ENCODE results near the gene PMPCB. TPM values are rescaled to one million over a fixed set of nuclear protein-coding genes. Genes with fewer than 3 reads are reported as not detected.

Gene PMPCB
- total and polyA plus RNA-seq, 10 of the 15 experiments (the other 5 are each of a cell fraction or from before 2014, with no cell fraction given): 70.3 to 163 (median 102) TPM

DNA sequence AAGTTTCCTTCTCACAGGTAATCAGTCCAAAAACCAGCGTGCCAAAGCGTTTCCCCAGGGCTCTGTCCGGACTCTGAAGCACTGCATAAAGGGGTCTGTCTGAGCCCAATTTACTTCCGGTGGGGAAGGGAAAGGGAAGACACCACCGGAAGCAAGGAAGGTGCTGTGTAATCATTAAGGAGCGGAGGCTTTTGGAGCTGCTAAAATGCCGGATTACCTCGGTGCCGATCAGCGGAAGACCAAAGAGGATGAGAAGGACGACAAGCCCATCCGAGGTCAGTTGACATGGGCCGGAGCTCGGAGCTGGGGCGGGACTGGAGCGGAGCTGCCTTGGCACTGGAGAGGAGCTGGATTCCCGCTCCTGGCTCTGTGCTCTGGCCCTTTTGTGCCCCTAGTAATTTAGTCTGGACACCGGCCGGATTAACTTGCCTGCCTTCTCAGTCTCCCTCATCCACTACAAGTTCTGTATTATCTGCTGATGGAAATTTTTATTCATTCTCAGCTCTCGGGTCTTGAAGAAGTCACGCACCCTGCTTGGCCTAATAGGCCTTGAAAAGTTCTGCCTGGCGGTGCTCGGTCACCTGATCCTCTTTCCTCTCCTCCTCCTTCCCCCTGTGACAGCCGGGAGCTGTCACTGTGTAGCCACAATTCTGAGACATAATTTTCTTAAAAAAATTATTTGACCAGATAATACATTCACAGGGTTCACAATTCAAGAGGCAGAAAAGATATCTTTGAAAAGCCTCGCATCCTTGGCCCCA is 50.5 kb downstream of the PMPCB start, which contains the start of gene PSMC2 (continued):
- no peak for TF ChIP-seq EP300 (IDR thresholded peaks at IDR 0.05; ENCODE audit: borderline replicate concordance in 1 of 2, control insufficient read depth in 1 of 2, low read depth in 2 of 2, low read length in 2 of 2)
- peak; percentile 66 for TF ChIP-seq IKZF1 (conservative IDR thresholded peaks at IDR 0.05)
- TF ChIP-seq SRF (IDR thresholded peaks at IDR 0.05; ENCODE audit: low read depth in 2 of 2, low read length in 2 of 2): peak in 1 of 2 experiments; percentile 67; a peak in 1 of 4 replicates
- TF ChIP-seq, protein P1, sequence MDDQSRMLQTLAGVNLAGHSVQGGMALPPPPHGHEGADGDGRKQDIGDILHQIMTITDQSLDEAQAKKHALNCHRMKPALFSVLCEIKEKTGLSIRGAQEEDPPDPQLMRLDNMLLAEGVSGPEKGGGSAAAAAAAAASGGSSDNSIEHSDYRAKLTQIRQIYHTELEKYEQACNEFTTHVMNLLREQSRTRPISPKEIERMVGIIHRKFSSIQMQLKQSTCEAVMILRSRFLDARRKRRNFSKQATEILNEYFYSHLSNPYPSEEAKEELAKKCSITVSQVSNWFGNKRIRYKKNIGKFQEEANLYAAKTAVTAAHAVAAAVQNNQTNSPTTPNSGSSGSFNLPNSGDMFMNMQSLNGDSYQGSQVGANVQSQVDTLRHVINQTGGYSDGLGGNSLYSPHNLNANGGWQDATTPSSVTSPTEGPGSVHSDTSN (IDR thresholded peaks at IDR 0.05; ENCODE audit: insufficient replicate concordance, low read depth, low read length): no peak
- TF ChIP-seq SREBF1 (IDR thresholded peaks at IDR 0.05; ENCODE audit: low read length): no peak
- TF ChIP-seq ESRRA (IDR thresholded peaks at IDR 0.05; ENCODE audit: low read length): no peak
- peak; percentile 19; the same call in 1 of the 2 replicates for TF ChIP-seq REST (IDR thresholded peaks at IDR 0.05; ENCODE audit: low read depth, low read length)
- no peak for TF ChIP-seq RAD21 (IDR thresholded peaks at IDR 0.05; ENCODE audit: insufficient read depth, low read depth, low read length)
- TF ChIP-seq JUNB (IDR thresholded peaks at IDR 0.05): no peak
- TF ChIP-seq EGR1 (IDR thresholded peaks at IDR 0.05; ENCODE audit: borderline replicate concordance in 1 of 2, low read depth in 2 of 2, low read length in 2 of 2): 0 out of 3 replicates have a peak, but pooled peaks of 1 of the 2 experiments have one; percentile 35
- peak; percentile 34; the same call in 1 of the 2 replicates for TF ChIP-seq MTA3 (IDR thresholded peaks at IDR 0.05; ENCODE audit: borderline replicate concordance, low read length)
- TF ChIP-seq CBX5 (IDR thresholded peaks at IDR 0.05; ENCODE audit: low read depth): peak; percentile 83; the same call in 1 of the 2 replicates
- TF ChIP-seq, protein P2, sequence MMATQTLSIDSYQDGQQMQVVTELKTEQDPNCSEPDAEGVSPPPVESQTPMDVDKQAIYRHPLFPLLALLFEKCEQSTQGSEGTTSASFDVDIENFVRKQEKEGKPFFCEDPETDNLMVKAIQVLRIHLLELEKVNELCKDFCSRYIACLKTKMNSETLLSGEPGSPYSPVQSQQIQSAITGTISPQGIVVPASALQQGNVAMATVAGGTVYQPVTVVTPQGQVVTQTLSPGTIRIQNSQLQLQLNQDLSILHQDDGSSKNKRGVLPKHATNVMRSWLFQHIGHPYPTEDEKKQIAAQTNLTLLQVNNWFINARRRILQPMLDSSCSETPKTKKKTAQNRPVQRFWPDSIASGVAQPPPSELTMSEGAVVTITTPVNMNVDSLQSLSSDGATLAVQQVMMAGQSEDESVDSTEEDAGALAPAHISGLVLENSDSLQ (IDR thresholded peaks at IDR 0.05): peak; percentile 25; the same call in 1 of the 2 replicates
- TF ChIP-seq CREM (IDR thresholded peaks at IDR 0.05; ENCODE audit: low read depth): peak; percentile 49; the same call in 1 of the 2 replicates
- no peak for TF ChIP-seq PAX8 (IDR thresholded peaks at IDR 0.05)
- no peak for TF ChIP-seq SMC3 (IDR thresholded peaks at IDR 0.05; ENCODE audit: borderline replicate concordance, low read length)
- TF ChIP-seq, protein P3, sequence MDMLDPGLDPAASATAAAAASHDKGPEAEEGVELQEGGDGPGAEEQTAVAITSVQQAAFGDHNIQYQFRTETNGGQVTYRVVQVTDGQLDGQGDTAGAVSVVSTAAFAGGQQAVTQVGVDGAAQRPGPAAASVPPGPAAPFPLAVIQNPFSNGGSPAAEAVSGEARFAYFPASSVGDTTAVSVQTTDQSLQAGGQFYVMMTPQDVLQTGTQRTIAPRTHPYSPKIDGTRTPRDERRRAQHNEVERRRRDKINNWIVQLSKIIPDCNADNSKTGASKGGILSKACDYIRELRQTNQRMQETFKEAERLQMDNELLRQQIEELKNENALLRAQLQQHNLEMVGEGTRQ (IDR thresholded peaks at IDR 0.05; ENCODE audit: borderline replicate concordance, low read depth, low read length): peak; percentile 50; the same call in 1 of the 2 replicates
- TF ChIP-seq YBX1 (IDR thresholded peaks at IDR 0.05): no peak
- TF ChIP-seq, protein P4, sequence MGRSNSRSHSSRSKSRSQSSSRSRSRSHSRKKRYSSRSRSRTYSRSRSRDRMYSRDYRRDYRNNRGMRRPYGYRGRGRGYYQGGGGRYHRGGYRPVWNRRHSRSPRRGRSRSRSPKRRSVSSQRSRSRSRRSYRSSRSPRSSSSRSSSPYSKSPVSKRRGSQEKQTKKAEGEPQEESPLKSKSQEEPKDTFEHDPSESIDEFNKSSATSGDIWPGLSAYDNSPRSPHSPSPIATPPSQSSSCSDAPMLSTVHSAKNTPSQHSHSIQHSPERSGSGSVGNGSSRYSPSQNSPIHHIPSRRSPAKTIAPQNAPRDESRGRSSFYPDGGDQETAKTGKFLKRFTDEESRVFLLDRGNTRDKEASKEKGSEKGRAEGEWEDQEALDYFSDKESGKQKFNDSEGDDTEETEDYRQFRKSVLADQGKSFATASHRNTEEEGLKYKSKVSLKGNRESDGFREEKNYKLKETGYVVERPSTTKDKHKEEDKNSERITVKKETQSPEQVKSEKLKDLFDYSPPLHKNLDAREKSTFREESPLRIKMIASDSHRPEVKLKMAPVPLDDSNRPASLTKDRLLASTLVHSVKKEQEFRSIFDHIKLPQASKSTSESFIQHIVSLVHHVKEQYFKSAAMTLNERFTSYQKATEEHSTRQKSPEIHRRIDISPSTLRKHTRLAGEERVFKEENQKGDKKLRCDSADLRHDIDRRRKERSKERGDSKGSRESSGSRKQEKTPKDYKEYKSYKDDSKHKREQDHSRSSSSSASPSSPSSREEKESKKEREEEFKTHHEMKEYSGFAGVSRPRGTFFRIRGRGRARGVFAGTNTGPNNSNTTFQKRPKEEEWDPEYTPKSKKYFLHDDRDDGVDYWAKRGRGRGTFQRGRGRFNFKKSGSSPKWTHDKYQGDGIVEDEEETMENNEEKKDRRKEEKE (IDR thresholded peaks at IDR 0.05): no peak

All from GM12878 (cell line).